ENCODE data around the gene NFASC. TPM values are rescaled to one million over a fixed set of nuclear protein-coding genes. Genes with fewer than 3 reads are reported as not detected.

NFASC gene
- total and polyA plus RNA-seq, 2 experiments from 2014 or later: 3.9 to 11.7 TPM

DNA sequence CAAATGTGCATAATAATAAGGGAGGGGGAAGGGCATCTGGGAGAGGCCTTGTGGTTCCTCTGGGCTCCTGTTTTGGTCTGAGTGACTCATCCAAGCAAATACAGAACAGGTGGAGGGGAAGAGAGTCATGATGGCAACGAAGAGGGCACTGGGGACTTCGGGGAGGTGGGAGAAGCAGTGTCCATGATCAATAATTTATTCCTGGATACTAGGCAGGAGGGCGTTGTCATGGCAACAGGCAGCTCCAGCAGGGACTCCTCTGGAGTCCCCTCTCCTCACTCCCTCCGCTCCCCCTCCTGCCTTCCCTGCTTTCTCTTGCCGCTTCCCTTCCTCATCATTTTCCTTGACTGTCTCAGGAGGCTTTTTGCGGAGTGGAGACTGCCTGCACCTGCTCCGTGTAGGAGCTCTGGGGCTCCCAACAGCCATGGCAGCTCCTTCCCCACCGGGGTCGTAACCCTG is 12.3 kb upstream of the NFASC start:
- no peak overlapping the region for H3K4me3 ChIP-seq
- H3K4me1 ChIP-seq (ENCODE audit: insufficient read depth): no peaks in the 10 kb centered on the region
- ATAC-seq: peak; percentile 64
- H3K9me2 ChIP-seq (ENCODE audit: insufficient read depth): no peaks in the 10 kb centered on the region
- H3K4me2 ChIP-seq: peak overlapping the region; percentile 55; the same call in 1 of the 2 replicates
- no peaks in the 10 kb centered on the region for H3K27me3 ChIP-seq (ENCODE audit: insufficient read depth)
- Mint-ChIP-seq H3K9me3 (no peaks in the 10 kb centered on the region), H3K4me1 (peaks cover 15% of the 10 kb centered on the region; the same call in 2 of the 3 replicates), H3K36me3 (ENCODE audit: low read depth) (no peaks in the 10 kb centered on the region), H3K27me3 (ENCODE audit: insufficient read depth, low read depth, poor library complexity) (peaks cover 5% of the 10 kb centered on the region), H3K4me3 (no peak overlapping the region), H3K27ac (no peak overlapping the region)
- DNase-seq (ENCODE audit: low spot score): peak; percentile 49
- no peak for TF ChIP-seq EZH2phosphoT487 (IDR thresholded peaks at IDR 0.05; ENCODE audit: unreplicated experiment)
- no peak for TF ChIP-seq JUNB (IDR thresholded peaks at IDR 0.05; ENCODE audit: unreplicated experiment)
- TF ChIP-seq EZH2 (IDR thresholded peaks at IDR 0.05; ENCODE audit: low read depth, unreplicated experiment): no peak
- TF ChIP-seq, protein P1, sequence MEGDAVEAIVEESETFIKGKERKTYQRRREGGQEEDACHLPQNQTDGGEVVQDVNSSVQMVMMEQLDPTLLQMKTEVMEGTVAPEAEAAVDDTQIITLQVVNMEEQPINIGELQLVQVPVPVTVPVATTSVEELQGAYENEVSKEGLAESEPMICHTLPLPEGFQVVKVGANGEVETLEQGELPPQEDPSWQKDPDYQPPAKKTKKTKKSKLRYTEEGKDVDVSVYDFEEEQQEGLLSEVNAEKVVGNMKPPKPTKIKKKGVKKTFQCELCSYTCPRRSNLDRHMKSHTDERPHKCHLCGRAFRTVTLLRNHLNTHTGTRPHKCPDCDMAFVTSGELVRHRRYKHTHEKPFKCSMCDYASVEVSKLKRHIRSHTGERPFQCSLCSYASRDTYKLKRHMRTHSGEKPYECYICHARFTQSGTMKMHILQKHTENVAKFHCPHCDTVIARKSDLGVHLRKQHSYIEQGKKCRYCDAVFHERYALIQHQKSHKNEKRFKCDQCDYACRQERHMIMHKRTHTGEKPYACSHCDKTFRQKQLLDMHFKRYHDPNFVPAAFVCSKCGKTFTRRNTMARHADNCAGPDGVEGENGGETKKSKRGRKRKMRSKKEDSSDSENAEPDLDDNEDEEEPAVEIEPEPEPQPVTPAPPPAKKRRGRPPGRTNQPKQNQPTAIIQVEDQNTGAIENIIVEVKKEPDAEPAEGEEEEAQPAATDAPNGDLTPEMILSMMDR (conservative IDR thresholded peaks at IDR 0.05; ENCODE audit: low read depth in 2 of 2): no peak
- TF ChIP-seq, protein P2, sequence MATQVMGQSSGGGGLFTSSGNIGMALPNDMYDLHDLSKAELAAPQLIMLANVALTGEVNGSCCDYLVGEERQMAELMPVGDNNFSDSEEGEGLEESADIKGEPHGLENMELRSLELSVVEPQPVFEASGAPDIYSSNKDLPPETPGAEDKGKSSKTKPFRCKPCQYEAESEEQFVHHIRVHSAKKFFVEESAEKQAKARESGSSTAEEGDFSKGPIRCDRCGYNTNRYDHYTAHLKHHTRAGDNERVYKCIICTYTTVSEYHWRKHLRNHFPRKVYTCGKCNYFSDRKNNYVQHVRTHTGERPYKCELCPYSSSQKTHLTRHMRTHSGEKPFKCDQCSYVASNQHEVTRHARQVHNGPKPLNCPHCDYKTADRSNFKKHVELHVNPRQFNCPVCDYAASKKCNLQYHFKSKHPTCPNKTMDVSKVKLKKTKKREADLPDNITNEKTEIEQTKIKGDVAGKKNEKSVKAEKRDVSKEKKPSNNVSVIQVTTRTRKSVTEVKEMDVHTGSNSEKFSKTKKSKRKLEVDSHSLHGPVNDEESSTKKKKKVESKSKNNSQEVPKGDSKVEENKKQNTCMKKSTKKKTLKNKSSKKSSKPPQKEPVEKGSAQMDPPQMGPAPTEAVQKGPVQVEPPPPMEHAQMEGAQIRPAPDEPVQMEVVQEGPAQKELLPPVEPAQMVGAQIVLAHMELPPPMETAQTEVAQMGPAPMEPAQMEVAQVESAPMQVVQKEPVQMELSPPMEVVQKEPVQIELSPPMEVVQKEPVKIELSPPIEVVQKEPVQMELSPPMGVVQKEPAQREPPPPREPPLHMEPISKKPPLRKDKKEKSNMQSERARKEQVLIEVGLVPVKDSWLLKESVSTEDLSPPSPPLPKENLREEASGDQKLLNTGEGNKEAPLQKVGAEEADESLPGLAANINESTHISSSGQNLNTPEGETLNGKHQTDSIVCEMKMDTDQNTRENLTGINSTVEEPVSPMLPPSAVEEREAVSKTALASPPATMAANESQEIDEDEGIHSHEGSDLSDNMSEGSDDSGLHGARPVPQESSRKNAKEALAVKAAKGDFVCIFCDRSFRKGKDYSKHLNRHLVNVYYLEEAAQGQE (IDR thresholded peaks at IDR 0.05; ENCODE audit: unreplicated experiment): no peak
- no peak for TF ChIP-seq CREB1 (CRISPR knock-in tag; IDR thresholded peaks at IDR 0.05; ENCODE audit: low read depth)
- no peak for TF ChIP-seq POLR2AphosphoS5 (IDR thresholded peaks at IDR 0.05; ENCODE audit: low read depth)
- TF ChIP-seq NANOG (IDR thresholded peaks at IDR 0.05; ENCODE audit: borderline replicate concordance): no peak
- TF ChIP-seq, protein P3, sequence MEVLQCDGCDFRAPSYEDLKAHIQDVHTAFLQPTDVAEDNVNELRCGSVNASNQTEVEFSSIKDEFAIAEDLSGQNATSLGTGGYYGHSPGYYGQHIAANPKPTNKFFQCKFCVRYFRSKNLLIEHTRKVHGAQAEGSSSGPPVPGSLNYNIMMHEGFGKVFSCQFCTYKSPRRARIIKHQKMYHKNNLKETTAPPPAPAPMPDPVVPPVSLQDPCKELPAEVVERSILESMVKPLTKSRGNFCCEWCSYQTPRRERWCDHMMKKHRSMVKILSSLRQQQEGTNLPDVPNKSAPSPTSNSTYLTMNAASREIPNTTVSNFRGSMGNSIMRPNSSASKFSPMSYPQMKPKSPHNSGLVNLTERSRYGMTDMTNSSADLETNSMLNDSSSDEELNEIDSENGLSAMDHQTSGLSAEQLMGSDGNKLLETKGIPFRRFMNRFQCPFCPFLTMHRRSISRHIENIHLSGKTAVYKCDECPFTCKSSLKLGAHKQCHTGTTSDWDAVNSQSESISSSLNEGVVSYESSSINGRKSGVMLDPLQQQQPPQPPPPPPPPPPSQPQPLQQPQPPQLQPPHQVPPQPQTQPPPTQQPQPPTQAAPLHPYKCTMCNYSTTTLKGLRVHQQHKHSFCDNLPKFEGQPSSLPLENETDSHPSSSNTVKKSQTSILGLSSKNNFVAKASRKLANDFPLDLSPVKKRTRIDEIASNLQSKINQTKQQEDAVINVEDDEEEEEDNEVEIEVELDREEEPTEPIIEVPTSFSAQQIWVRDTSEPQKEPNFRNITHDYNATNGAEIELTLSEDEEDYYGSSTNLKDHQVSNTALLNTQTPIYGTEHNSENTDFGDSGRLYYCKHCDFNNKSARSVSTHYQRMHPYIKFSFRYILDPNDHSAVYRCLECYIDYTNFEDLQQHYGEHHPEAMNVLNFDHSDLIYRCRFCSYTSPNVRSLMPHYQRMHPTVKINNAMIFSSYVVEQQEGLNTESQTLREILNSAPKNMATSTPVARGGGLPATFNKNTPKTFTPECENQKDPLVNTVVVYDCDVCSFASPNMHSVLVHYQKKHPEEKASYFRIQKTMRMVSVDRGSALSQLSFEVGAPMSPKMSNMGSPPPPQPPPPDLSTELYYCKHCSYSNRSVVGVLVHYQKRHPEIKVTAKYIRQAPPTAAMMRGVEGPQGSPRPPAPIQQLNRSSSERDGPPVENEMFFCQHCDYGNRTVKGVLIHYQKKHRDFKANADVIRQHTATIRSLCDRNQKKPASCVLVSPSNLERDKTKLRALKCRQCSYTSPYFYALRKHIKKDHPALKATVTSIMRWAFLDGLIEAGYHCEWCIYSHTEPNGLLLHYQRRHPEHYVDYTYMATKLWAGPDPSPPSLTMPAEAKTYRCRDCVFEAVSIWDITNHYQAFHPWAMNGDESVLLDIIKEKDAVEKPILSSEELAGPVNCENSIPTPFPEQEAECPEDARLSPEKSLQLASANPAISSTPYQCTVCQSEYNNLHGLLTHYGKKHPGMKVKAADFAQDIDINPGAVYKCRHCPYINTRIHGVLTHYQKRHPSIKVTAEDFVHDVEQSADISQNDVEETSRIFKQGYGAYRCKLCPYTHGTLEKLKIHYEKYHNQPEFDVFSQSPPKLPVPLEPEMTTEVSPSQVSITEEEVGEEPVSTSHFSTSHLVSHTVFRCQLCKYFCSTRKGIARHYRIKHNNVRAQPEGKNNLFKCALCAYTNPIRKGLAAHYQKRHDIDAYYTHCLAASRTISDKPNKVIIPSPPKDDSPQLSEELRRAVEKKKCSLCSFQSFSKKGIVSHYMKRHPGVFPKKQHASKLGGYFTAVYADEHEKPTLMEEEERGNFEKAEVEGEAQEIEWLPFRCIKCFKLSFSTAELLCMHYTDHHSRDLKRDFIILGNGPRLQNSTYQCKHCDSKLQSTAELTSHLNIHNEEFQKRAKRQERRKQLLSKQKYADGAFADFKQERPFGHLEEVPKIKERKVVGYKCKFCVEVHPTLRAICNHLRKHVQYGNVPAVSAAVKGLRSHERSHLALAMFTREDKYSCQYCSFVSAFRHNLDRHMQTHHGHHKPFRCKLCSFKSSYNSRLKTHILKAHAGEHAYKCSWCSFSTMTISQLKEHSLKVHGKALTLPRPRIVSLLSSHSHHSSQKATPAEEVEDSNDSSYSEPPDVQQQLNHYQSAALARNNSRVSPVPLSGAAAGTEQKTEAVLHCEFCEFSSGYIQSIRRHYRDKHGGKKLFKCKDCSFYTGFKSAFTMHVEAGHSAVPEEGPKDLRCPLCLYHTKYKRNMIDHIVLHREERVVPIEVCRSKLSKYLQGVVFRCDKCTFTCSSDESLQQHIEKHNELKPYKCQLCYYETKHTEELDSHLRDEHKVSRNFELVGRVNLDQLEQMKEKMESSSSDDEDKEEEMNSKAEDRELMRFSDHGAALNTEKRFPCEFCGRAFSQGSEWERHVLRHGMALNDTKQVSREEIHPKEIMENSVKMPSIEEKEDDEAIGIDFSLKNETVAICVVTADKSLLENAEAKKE (CRISPR knock-in tag; IDR thresholded peaks at IDR 0.05): no peak
- TF ChIP-seq ZNF331 (CRISPR knock-in tag; IDR thresholded peaks at IDR 0.05; ENCODE audit: low read depth): no peak
- TF ChIP-seq ZNF114 (CRISPR knock-in tag; IDR thresholded peaks at IDR 0.05): no peak
- no peak for TF ChIP-seq STAT1 (IDR thresholded peaks at IDR 0.05; ENCODE audit: unreplicated experiment)
- H3K79me2 ChIP-seq (replicated peaks; ENCODE audit: insufficient read depth): no peaks in the 10 kb centered on the region
- H2AFZ ChIP-seq: no peak overlapping the region
- H3K27ac ChIP-seq (ENCODE audit: low read depth): no peak overlapping the region
- H4K20me1 ChIP-seq (replicated peaks; ENCODE audit: insufficient read depth): peaks cover 4% of the 10 kb centered on the region; the same call in 1 of the 2 replicates
- H3F3A ChIP-seq (replicated peaks; ENCODE audit: low read depth): no peaks in the 10 kb centered on the region
- H3K36me3 ChIP-seq (ENCODE audit: insufficient read depth): no peaks in the 10 kb centered on the region
